SH-SY5Y (cell line): ENCODE measurements around the gene NCBP2L.

ENCODE experiments used
- GATA2 ChIP-seq: IDR thresholded peaks from 2 replicates; pipeline ENCODE4 v1.6.1; 2011; ENCODE audit warnings: mild to moderate bottlenecking, low read depth, low read length
- GATA3 ChIP-seq: IDR thresholded peaks from 2 replicates; pipeline ENCODE4 v1.6.1; 2011; ENCODE audit warnings: low read depth, mild to moderate bottlenecking, low read length, moderate library complexity

DNA sequence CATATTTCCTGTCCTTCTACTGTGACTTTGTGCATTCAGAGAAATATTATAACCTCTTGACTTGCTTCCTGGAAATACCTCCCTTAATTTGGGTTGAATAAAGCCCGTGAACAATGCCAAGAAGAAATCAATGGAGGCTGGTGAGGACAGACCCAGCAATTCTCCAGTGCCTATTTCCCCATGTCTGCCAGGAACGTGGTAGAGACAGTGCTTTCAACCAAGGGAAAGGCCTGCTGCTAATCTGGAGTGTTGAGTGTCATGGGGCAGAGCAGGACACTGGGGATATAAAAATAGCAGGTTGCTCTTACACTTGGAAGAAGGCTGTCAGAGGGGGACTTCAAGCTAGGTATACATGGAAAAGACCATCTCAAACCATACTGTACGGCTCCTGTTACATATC, 21.8 kb upstream of the NCBP2L start:
- TF ChIP-seq GATA2 (no peak), GATA3 (no peak)
